GM18867 (cell line): ENCODE data around the gene XPNPEP2.
A peak's percentile ranks its signal among the peaks of the same experiment; 100 is the strongest.

ENCODE experiments used
- ATAC-seq: cut with Tn5 transposase; IDR thresholded peaks from one replicate; pipeline ENCODE4 v1.9.1; 2021; ENCODE audit warnings: mild to moderate bottlenecking, moderate library complexity; ENCODE audit not compliant: unreplicated experiment

The XPNPEP2 gene

GRCh38 chrX:129749069-129749468 lies 10.3 kb downstream of the XPNPEP2 start:
- ATAC-seq, result no peak

GRCh38 chrX:129750971-129751370 lies 12.2 kb downstream of the XPNPEP2 start:
- no peak for ATAC-seq

DNA sequence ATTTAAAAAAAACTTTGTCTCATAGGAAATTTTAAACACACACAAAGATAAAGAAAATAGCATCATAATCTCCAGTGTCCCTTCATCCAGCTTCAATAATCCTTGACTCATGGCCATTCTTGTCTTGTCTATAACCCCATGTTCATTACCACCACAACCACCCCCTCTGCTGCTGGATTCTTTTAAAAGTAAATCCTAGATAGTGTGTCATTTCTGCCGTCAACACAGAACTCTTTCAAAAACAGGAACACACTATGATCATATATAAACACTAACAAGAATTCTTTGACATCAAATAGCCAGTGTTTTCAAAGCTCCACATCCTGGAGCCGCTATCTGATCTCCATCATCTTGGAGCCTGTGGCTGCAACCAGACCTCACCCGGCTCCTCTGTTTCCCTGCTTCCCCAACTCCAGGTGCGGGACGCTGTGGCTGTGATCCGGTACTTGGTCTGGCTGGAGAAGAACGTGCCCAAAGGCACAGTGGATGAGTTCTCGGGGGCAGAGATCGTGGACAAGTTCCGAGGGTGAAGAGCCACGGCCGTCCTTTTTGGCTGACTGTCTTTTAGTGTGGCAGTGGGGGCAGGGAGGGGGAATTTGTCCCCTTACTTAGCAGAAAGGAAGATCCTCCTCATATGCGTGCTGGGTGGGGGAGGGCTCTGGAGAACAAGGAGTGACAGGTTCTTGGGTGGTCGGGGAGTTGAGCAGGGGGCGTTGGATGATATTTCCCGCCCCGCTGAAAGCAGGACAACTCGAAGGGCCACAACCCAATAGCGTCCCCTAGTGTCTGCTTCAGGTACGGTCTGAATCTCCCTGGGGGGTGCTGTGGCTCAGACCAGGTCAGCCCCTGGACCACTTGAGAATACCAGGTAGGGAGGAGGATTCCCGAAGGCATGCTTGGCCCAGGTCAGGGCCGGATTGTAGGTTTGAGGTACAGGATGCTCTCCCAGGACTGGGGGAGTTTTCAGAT lies 15.6 kb downstream of the XPNPEP2 start:
- no peak for ATAC-seq

GRCh38 chrX:129755779-129756650 lies 17.2 kb downstream of the XPNPEP2 start:
- ATAC-seq, result no peak

DNA sequence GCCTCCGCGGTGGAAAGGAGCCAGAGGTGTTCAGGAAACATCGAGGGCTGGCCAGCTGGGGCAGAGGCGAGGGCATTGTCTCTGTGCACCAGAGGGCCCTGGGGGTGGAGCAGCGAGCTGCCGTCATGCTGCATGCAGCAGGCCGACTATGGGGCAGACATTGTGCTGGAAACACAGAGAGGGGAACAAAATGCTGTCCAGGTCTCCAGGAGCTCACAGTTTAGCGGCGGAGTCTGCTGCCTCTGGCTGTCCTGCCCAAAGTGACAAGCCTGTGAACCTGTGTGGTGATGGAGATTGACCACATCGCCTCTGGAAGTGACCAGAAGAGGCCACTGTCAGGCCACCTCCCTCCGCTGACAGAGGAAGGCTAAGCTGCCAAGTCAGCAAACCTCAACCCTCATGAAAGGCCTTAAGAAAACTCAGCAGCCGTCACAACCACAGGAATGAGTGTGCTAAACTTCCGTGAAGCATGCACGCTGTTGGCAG lies 20.8 kb downstream of the XPNPEP2 start:
- ATAC-seq, result no peak

DNA sequence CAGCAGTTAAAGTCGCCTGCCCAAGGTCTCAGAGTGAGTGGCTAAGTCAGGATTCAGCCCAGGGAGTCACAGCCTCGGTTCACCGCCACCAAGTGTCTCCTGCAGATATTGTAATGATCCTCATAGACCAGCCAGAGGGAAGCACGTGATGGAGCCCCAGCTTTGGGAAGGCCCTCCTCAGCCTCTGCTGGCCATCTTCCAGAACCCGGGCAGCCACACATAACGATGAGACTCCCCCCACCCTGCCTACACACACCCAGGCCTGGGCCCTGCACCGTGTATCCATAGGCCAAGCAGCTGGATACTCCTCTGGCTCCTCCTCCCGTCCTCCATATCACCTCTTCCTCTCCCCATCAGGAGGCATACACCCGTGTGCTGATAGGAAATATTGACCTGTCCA lies 21.4 kb downstream of the XPNPEP2 start:
- ATAC-seq, result no peak

DNA sequence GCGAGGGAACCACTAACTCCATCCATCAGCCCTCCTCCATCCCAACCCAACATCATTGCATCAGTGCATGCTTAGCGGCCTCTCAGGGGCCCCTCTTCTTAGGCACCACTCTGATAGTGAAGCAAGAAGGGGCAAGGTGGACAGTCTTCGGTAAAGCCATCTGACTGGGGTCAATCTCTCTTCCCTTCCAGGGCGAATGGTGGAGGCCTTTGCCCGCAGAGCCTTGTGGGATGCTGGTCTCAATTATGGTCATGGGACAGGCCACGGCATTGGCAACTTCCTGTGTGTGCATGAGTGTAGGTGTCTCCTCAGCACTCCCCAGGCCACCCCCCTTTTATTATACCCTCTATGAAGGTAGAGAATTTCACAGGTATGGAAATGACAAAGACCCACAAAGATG lies 22.2 kb downstream of the XPNPEP2 start:
- no peak for ATAC-seq

DNA sequence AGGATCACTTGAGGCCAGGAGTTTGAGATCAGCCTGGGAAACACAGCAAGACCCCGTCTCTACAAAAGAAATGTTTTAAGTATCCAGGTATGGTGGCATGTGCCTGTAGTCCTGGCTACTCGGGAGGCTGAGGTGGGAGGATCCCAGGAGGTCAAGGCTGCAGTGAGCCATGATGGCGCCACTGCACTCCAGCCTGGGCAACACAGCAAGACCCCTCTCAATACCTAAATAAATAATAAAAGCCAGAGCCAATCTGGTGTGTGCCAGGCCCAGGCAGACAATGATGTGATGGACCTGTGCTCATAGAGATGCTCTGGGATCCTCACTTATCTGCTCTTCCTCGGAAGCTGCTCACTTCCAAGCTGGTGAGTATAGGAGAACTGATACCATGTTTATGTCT lies 22.8 kb downstream of the XPNPEP2 start:
- no peak for ATAC-seq

GRCh38 chrX:129762448-129762847 lies 23.7 kb downstream of the XPNPEP2 start:
- ATAC-seq, result no peak

GRCh38 chrX:129763666-129764065 lies 24.9 kb downstream of the XPNPEP2 start:
- no peak for ATAC-seq

DNA sequence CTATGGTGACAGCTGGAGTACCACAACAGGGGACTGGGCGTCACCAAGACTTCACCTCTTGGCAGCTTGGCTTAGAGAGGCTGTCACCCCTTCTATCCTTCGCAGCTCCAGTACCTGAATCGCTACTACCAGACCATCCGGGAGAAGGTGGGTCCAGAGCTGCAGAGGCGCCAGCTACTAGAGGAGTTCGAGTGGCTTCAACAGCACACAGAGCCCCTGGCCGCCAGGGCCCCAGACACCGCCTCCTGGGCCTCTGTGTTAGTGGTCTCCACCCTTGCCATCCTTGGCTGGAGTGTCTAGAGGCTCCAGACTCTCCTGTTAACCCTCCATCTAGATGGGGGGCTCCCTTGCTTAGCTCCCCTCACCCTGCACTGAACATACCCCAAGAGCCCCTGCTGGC lies 29.4 kb downstream of the XPNPEP2 start:
- ATAC-seq, result no peak

- no peak for ATAC-seq
Observed at GRCh38 chrX:129768586-129769466, 30.0 kb downstream of the XPNPEP2 start.

DNA sequence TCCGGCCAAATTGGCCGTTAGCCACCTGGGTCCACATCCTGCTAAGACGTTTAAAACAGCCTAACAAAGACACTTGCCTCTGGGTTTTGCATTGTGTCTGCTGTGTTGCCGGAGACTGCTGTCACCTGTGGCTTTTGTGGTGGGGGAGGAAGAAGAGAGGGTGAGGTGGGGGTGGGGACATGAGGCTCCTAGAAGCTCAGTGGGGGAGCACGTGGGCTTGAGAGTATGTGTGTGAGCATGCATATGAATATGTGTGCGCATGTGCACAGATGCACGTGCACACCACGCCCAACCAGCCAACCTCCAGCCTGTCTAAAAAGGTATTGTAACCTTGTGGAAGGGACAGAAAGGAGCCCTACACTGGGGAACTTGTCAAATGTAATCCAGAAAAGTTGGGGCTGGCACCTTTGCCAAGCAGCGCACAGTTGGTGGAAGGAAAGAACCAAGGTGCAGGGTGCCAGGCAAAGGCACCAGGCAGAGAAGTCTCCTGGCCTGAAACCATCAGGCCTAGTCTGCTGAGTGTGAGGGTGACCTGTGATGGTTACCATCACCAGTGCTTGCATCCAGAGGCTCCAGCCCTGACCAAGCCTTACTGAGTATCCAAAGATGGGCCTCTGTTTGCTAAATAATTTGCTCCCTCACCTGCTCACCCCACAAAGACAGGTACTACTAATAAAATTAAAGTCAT lies 30.8 kb downstream of the XPNPEP2 start:
- ATAC-seq, result peak; percentile 49

- no peak for ATAC-seq
Observed at GRCh38 chrX:129771266-129771995, 32.7 kb downstream of the XPNPEP2 start.

DNA sequence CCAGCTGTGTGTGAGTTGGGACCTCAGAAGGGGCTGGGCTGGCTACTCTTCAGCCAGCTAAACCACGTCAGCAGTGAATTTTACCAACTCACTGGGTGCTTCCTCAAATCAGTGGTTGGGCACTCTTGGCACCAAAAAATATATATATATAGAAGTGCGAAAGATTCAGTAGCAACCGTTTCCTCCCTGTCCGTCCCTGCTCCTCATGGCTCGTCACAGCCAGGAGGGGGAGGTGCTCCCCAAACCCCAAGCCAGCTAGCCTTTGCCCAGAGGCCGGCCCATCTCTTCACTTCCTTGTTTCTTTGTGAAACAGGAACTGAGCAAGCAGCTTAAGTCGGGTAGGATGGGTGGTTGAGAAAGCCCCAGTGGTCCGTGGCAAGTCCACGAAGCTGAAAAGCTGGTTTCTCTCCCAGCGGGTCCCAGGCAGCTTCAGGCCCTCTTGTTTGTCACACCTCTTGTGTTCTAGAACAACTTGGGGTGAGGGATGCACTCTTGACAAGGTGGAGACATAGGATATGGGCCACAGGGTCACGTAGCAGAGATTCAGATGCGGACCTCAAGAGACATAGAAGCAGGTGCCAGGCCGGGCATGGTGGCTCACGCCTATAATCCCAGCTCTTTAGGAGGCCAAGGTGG lies 34.1 kb downstream of the XPNPEP2 start:
- peak; percentile 64 for ATAC-seq

DNA sequence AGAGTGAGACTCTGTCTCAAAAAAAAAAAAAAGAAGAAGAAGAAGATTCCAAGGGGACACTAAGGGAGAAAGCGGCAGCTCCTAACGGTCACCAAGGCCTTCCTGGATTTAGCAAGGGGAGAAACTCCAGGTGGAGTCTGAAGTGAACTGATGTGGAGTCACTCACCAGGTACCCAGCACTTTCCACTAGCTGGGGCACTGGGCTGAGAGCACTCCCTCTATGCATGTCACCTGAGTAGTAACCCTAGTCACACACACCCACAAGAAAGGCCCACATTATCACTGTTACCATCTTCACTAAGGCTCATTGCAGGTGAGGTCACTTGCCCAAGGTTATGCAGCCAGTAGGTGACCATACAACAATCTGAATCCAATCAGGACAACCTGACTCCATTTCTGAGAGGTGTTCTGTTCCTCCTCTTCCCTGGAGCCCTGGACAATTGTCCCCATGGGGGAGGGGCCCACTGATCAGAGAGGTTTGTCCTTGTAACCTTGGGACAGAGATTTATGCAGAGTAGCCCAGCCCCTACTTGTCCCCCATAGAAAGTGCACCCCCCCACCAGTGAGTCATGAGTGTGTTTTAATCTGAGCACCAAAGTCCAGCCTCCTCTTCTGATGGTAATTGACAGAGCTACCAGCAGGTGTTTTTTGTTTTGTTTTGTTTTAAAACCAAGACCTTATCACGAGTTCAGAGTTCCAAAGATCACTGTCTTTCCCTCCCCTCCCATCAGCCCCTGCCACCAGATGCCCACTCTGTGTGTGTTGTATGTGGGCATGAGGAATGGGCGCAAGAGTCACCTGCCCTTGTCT lies 35.1 kb downstream of the XPNPEP2 start:
- ATAC-seq, result no peak

DNA sequence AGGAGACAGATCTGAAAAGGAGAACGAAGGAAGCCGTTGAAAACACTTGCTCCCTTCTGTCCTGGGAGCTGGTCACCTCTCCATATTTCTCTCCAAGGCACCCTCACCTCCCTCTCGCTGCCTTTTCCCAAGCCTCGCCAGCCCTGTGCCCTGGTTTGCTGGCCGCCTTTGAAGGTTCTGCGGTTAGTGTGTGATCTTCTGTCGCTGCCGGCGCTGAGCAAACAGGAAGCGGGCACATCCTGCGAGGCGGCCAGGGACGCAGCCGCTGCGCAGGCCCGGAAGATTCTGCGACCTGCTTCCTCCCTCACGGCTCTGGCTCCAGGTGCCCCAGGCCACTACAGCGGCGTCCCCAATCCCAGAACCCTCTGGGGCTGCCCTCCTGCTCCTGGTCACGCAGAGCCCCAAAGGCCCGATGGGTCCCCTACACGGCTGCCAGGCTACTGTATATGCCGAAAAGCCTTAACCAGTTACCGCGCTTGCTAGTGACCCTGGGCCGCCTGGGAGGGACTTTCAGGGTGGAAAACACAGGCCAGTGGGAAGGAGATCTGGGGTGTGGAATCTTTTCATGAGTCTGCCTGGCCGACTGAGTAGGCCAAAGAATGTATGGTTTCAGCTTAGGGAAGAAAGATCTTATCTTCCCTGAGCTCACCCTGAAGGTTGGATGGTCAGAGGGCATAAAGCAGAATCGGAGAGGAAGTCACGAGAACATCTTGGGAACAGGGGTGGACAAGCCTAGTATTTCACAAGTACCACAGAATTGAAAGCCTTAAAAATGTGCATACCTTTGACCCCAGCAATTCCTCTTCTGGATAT lies 38.6 kb downstream of the XPNPEP2 start:
- peak; percentile 37 for ATAC-seq
